GM23248 (cell line): ENCODE data around the gene SPATA25. TPM values are rescaled to one million over a fixed set of nuclear protein-coding genes. Genes with fewer than 3 reads are reported as not detected.

Experiments
- DNase-seq: peaks from one replicate; pipeline ENCODE4 v3.0.0-alpha.2; 2015
- H2AFZ ChIP-seq: fragments of 200-600 bp; sonication (generic); 2 replicates; pipeline ENCODE4 v1.6.1; 2016; ENCODE audit warnings: antibody characterized with exemption
- H3F3A ChIP-seq: fragments of 200-600 bp; sonication (generic); 2 replicates; pipeline ENCODE4 v1.6.1; 2016; ENCODE audit warnings: mild to moderate bottlenecking, antibody characterized with exemption, mixed run types; ENCODE audit not compliant: insufficient read depth
- H3K27ac ChIP-seq: fragments of 200-600 bp; sonication (generic); 2 replicates; pipeline ENCODE4 v1.5.1; 2016; ENCODE audit warnings: mild to moderate bottlenecking
- H3K27me3 ChIP-seq: fragments of 200-600 bp; sonication (generic); replicated peaks from 2 replicates; pipeline ENCODE4 v1.6.1; 2016; ENCODE audit warnings: mild to moderate bottlenecking; ENCODE audit not compliant: insufficient read depth
- H3K36me3 ChIP-seq: fragments of 200-600 bp; sonication (generic); 2 replicates; pipeline ENCODE4 v1.6.1; 2016; ENCODE audit warnings: low read depth, mild to moderate bottlenecking
- H3K4me1 ChIP-seq: fragments of 200-600 bp; sonication (generic); 2 replicates; pipeline ENCODE4 v1.6.1; 2016; ENCODE audit warnings: mild to moderate bottlenecking; ENCODE audit not compliant: insufficient read depth
- H3K4me2 ChIP-seq: fragments of 200-600 bp; sonication (generic); one replicate; pipeline ENCODE4 v1.6.1; 2016; ENCODE audit warnings: mild to moderate bottlenecking; ENCODE audit not compliant: unreplicated experiment
- H3K4me3 ChIP-seq: fragments of 200-600 bp; sonication (generic); 2 replicates; pipeline ENCODE4 v1.5.1; 2016; ENCODE audit warnings: mild to moderate bottlenecking
- H3K79me2 ChIP-seq: fragments of 200-600 bp; sonication (generic); 2 replicates; pipeline ENCODE4 v1.6.1; 2016; ENCODE audit warnings: mild to moderate bottlenecking; ENCODE audit not compliant: insufficient read depth
- H3K9ac ChIP-seq: fragments of 200-600 bp; sonication (generic); 2 replicates; pipeline ENCODE4 v1.6.1; 2016; ENCODE audit warnings: mild to moderate bottlenecking
- H3K9me2 ChIP-seq: fragments of 200-600 bp; sonication (generic); 2 replicates; pipeline ENCODE4 v1.6.1; 2016; ENCODE audit warnings: mixed run types, mild to moderate bottlenecking, moderate library complexity; ENCODE audit not compliant: insufficient read depth
- H3K9me3 ChIP-seq: fragments of 200-600 bp; sonication (generic); one replicate; pipeline ENCODE4 v1.6.1; 2017; ENCODE audit warnings: low read depth
- H4K20me1 ChIP-seq: fragments of 200-600 bp; sonication (generic); 2 replicates; pipeline ENCODE4 v1.6.0; 2016; ENCODE audit not compliant: insufficient read depth
- EZH2 ChIP-seq: fragments of 200-600 bp; sonication (generic); IDR thresholded peaks from 2 replicates; pipeline ENCODE4 v1.6.1; 2018; ENCODE audit warnings: antibody characterized with exemption, mild to moderate bottlenecking; ENCODE audit not compliant: insufficient read depth, poor library complexity, severe bottlenecking
- EZH2phosphoT487 ChIP-seq: fragments of 200-600 bp; sonication (generic); IDR thresholded peaks from 2 replicates; pipeline ENCODE4 v1.6.1; 2018; ENCODE audit warnings: antibody characterized with exemption, moderate library complexity, mild to moderate bottlenecking, low read depth; ENCODE audit not compliant: insufficient read depth
- WGBS, 2 experiments: methylation state at CpG; one replicate each; pipeline ENCODE4 v1.1.6; 2015 to 2017; ENCODE audit warnings: low lambda C conversion rate in 2 of 2, low coverage in 1 of 2; ENCODE audit errors: missing lambda C conversion rate in 2 of 2; 5-methylcytosine and 5-hydroxymethylcytosine counted together
- in situ Hi-C: fragments of 300-500 bp; cut with MboI; formaldehyde crosslinking; loops from 2 replicates; pipeline ENCODE4 v1.15.0; 2020
- polyA plus RNA-seq: library from polyadenylated mRNA; unstranded; fragments of >200 nt; fragmentation: Nextera tagmentation; extraction: Ambion mirVana; gene quantifications from 2 replicates; pipeline ENCODE4 v1.2.1, GENCODE V29; 2016
- total RNA-seq: library from RNA; depleted of rRNA; stranded (reverse); fragments of >200 nt; shearing (Covaris generic); gene quantifications from 2 replicates; pipeline ENCODE4 v1.2.3, GENCODE V29; 2014

Gene SPATA25
- total and polyA plus RNA-seq, 2 experiments from 2014 or later, result not detected

DNA sequence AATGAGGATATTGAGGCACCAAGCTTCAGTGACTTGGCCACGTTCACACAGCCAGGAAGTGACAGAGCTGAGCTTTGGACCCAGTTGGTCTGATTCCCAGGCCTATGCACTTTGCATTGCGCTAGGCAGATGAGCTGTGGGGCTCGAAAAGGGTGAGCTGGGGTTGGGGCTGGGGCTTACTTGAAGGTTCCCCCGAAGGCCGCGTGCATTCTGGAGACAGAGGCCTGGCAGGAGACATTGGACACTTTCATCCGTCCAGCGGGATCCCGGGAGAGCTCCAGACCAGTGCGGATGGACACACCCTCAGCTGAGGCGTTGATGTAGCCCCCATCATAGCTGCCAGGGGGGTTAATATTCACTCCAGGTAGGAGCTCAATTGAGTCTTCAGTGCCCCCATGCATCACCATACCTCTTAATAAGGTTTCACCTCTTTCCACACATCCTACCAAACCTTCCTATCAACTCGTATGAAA lies 21.9 kb upstream of the SPATA25 start:
- no peak overlapping the region for H2AFZ ChIP-seq
- WGBS, 2 experiments, result 83 to 91% methylated on average over 10 to 12 of the region's 12 CpGs
- H3K9ac ChIP-seq, result no peak overlapping the region
- H3K4me1 ChIP-seq, result peaks cover 24% of the 10 kb centered on the region
- TF ChIP-seq EZH2 (no peak), EZH2phosphoT487 (no peak)
- H3K27me3 ChIP-seq, result no peaks in the 10 kb centered on the region
- H4K20me1 ChIP-seq, result no peaks in the 10 kb centered on the region
- peaks cover 11% of the 10 kb centered on the region; the same call in 1 of the 2 replicates for H3F3A ChIP-seq
- H3K79me2 ChIP-seq, result no peaks in the 10 kb centered on the region
- no peaks in the 10 kb centered on the region for H3K36me3 ChIP-seq
- no peaks in the 10 kb centered on the region for H3K9me3 ChIP-seq
- H3K9me2 ChIP-seq, result no peaks in the 10 kb centered on the region
- DNase-seq, result no peak
- no peak overlapping the region for H3K4me2 ChIP-seq
- no peak overlapping the region for H3K27ac ChIP-seq
- H3K4me3 ChIP-seq, result no peak overlapping the region
- in situ Hi-C loops, result no loop called here

DNA sequence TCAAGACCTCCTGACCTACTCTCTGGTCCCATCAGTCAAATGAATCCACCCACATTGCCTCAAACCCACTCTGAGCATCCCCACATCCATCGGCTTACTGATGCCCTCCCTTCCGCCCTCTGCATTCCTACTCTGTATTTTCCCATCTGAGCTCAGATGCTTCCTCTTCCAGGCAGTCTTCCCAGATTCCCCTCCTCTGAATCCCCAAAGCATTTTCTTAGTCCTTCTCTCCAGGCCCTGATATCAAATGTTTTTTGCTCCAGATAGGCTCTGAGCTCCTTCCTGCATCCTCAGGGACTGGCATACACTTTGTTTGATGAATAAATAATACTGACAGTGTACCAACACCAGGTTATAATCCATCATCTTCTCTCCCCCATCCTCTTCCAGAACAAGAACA lies 20.7 kb upstream of the SPATA25 start:
- H4K20me1 ChIP-seq, result no peaks in the 10 kb centered on the region
- WGBS, 2 experiments, result 92 to 98% methylated on average over 2 of the region's 2 CpGs

DNA sequence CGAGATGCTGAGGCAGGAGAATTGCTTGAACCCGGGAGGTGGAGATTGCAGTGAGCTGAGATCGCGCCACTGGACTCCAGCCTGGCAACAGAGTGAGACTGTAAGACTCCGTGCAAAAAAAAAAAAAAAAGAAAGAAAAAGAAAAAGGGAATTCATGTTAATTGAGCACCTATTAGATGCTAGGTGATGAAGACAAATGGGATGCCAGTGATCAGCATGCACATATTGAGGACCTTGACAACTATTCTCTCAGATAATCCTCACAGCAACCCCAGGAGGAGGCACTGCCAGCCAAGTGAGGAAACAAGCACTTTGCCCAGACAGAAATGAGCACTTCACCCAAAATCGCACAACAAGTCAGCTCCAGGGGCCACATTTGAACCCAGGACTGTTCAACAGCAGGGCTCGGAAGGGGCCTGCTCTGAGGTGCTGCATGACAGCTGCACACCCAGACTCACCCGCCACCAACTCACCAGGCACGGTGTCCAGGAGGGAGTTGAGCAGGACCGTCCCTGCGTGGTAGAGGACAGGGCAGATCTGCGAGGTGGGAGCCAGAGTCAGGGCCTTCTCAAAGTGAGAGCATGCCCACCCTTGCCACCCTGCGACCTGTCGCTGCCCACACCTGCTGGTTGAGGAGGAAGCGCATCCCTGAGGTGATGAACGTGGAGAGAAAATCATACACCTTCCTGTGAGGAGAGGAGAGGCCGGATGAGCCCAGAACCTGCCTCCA lies 20.0 kb upstream of the SPATA25 start:
- no peaks in the 10 kb centered on the region for H3K36me3 ChIP-seq

More for the DNA sequence above, 20.7 kb upstream of the SPATA25 start:
- H3K9me3 ChIP-seq, result no peaks in the 10 kb centered on the region
- no peaks in the 10 kb centered on the region for H3K9me2 ChIP-seq
- no peaks in the 10 kb centered on the region for H3K27me3 ChIP-seq
- H3K9ac ChIP-seq, result no peak overlapping the region
- H3K79me2 ChIP-seq, result no peaks in the 10 kb centered on the region
- DNase-seq, result no peak
- in situ Hi-C loops, result no loop called here
- no peak overlapping the region for H2AFZ ChIP-seq
- no peaks in the 10 kb centered on the region for H3K36me3 ChIP-seq
- peaks cover 24% of the 10 kb centered on the region for H3K4me1 ChIP-seq
- no peak overlapping the region for H3K4me2 ChIP-seq
- H3K27ac ChIP-seq, result no peak overlapping the region
- TF ChIP-seq EZH2phosphoT487, result no peak
- no peak for TF ChIP-seq EZH2
- H3F3A ChIP-seq, result peaks cover 11% of the 10 kb centered on the region; the same call in 1 of the 2 replicates
- no peak overlapping the region for H3K4me3 ChIP-seq

GRCh38 chr20:45905505-45906079 lies 18.2 kb upstream of the SPATA25 start:
- Histone ChIP-seq H3K79me2 (no peaks in the 10 kb centered on the region), H3K4me1 (peaks cover 14% of the 10 kb centered on the region), H3K9ac (0 out of 2 replicates have a peak overlapping the region, but pooled peaks have one; percentile 40), H3K4me3 (no peak overlapping the region), H3K9me2 (no peaks in the 10 kb centered on the region), H3K9me3 (no peaks in the 10 kb centered on the region), H3K27me3 (no peaks in the 10 kb centered on the region), H2AFZ (no peak overlapping the region), H3K36me3 (no peaks in the 10 kb centered on the region), H3K27ac (peak overlapping the region; percentile 74), H4K20me1 (no peaks in the 10 kb centered on the region), H3F3A (peaks cover 11% of the 10 kb centered on the region; the same call in 1 of the 2 replicates), H3K4me2 (peak overlapping the region; percentile 16)
- 61 to 64% methylated on average over 8 of the region's 8 CpGs for WGBS, 2 experiments
- TF ChIP-seq EZH2, result no peak
- TF ChIP-seq EZH2phosphoT487, result no peak
- in situ Hi-C loops, result no loop called here
- DNase-seq, result peak; percentile 96

More for the DNA sequence above, 20.0 kb upstream of the SPATA25 start:
- H3K79me2 ChIP-seq, result no peaks in the 10 kb centered on the region
- no peak overlapping the region for H3K9ac ChIP-seq
- 93 to 95% methylated on average over 17 of the region's 17 CpGs for WGBS, 2 experiments
- no peaks in the 10 kb centered on the region for H3K9me3 ChIP-seq
- no peak for TF ChIP-seq EZH2phosphoT487
- no peak for TF ChIP-seq EZH2
- no peaks in the 10 kb centered on the region for H3K27me3 ChIP-seq
- H3K4me1 ChIP-seq, result peaks cover 24% of the 10 kb centered on the region
- H3K9me2 ChIP-seq, result no peaks in the 10 kb centered on the region
- no peaks in the 10 kb centered on the region for H4K20me1 ChIP-seq
- DNase-seq, result no peak
- in situ Hi-C loops, result no loop called here
- H3K4me2 ChIP-seq, result no peak overlapping the region
- no peak overlapping the region for H3K27ac ChIP-seq
- H2AFZ ChIP-seq, result no peak overlapping the region
- no peak overlapping the region for H3K4me3 ChIP-seq
- H3F3A ChIP-seq, result peaks cover 11% of the 10 kb centered on the region; the same call in 1 of the 2 replicates
